GM21528 (cell line): ENCODE measurements around the gene PORCN.
A peak's percentile ranks its signal among the peaks of the same experiment; 100 is the strongest.

Source experiments
- ATAC-seq: cut with Tn5 transposase; IDR thresholded peaks from one replicate; pipeline ENCODE4 v1.9.1; 2021; ENCODE audit warnings: mild to moderate bottlenecking, moderate library complexity; ENCODE audit not compliant: unreplicated experiment, low FRiP score

PORCN gene

DNA sequence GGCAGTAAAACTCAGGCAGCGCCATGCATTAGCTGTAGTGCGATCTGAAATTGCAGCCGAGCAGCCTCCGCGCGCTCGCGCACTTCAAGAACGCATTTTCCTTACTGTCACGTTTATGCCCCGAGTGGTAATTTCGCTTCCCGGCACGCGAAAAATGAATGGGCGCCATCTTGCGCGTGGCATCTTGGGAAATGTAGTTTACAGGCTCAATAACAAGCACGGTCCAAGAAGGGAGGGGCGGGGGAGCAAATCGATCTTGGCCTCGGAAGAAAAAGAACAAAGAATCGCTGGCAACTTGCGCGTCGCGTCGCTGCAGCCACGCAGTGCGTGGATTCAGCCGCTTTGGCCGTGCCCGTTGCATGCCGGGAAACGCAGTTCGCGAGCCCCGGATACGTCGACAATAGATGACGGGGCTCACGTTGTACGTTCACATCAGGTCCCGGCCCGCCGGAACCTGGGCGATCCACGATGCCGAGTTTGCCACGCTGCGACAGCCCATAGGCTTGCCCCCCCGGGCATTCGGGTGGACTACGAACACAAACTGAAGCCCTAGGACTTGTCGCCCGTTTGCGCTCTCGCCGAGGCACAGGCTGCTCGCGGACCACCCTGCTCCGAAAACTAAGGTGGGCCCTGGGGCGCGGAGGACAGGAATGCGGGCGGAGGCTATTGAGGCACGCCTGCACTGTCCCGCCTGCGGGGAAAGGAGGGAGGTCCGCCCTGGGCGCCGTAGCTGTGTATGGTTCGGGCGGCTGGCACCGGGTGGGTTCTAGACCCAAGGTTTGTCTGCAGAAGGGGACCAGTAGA lies 32.8 kb upstream of the PORCN start, which contains the start of gene FTSJ1:
FTSJ1 (plus strand) TSS at position 426 of the 804 bp plus-strand sequence. CDS start 1,849 bp downstream, outside the sequence.
- ATAC-seq, result peak; percentile 90

GRCh38 chrX:48476919-48477318 lies 31.9 kb upstream of the PORCN start:
- no peak for ATAC-seq

- ATAC-seq, result no peak
These were observed 30.6 kb upstream of the PORCN start for GRCh38 chrX:48477960-48478755.

DNA sequence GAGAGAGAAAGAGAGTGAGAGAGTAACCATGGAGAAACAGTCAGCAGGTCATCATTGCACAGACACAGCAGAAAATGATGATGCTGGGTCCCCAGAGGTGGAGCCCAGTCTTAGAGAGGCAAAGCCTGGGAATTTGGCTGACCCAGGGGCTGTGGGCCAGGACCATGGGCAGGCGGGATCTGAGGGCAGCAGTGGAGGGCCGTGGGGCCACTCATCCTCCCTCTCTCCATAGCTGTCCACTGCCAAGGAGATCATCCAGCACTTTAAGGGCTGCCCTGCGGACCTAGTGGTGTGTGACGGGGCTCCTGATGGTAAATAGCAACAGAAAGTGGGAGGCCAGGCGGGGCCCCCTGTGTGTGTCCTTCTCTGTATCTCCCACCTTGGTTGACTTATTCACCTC lies 30.0 kb upstream of the PORCN start:
- ATAC-seq, result no peak

DNA sequence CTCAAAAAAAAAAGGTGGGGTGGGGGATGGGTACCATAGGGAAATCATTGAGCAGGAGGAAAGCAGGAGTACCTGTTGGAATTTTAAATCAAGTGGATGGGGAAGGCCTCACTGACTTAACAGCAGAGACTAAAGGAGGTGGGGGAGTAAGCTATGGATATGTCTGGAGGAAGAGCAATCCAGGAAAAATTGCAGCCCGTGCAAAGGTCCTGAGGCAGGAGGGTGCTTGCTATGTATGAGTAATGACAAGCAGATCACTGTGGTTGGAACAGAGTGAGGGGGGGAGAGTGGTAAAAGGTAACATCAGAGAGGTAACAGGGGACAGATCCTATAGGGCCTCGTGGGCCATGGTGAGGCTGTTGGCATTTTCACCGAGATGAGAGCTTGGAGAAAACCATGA lies 28.6 kb upstream of the PORCN start:
- ATAC-seq, result no peak

DNA sequence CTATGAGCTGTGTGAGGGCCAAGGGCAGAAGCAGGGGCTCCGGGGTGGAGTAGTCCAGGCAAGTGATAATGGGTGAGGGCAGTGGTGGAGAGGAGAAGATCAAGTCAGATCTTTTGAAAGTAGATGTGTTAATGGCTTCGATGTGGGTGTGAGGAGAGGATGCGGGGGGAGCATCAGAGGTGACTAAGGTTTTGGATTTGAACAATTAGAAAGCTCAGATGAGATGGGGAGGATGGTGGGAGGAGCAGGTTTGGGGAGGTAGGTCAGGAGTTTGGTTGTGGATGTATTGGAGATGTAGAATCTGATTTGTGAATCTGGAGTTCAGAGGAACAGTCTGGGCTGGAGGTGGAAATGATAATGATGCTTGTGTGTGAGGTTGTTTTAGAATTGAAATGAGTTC lies 28.2 kb upstream of the PORCN start:
- ATAC-seq, result no peak

DNA sequence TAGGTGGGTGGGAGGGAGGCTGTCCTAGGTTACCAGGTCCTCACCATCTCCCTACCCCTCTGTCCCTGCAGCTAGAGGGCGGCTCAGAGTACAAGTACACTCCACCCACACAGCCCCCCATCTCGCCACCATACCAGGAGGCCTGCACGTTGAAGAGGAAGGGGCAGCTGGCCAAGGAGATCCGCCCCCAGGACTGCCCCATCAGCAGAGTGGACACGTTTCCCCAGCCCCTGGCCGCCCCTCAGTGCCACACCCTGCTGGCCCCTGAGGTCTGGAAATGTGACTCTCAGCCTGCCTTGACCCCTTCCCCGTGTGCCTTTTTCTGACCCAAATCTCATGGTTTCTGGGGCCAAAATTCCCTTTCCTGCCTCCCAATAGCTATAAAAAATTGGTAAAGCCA lies 26.3 kb upstream of the PORCN start:
- no peak for ATAC-seq

DNA sequence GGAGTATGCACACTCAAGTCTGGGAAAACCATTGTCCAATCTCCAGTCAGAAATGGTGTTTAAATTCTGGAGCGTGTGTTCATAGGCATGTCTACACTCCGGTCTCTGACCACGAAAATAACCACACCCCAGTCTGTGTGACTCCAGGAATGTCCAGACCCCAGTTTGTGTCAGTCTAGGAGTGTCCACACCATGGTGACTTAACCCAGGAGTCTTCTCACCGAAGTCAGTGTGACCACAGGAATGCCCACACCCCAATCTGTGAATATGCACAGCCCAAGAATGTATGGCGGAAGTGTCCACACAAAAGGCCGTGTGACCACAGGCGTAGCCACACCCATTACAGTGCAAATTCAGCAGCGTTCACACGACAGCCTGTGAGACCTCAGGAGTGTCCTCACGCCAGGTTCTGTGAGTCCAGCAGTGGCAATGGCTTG lies 21.4 kb upstream of the PORCN start:
- ATAC-seq, result no peak

DNA sequence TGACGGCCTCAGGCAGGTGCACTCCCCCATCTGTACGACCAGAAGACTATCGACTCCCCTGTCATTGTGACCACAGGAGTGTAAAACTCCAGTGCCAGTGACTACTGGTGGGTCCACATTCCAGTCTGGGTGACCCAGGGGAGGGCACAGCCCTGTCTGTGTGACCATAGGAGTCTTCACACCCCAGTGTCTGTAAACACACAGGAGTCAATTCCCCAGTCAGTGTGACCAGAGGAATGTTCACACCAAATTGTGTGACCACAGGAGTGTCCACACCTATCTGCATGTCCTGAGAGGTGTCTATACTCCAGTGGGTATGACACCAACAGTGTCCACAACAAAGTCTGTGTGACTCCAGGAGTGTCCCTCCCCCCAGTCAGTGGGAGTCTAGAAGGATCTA lies 20.8 kb upstream of the PORCN start:
- no peak for ATAC-seq

DNA sequence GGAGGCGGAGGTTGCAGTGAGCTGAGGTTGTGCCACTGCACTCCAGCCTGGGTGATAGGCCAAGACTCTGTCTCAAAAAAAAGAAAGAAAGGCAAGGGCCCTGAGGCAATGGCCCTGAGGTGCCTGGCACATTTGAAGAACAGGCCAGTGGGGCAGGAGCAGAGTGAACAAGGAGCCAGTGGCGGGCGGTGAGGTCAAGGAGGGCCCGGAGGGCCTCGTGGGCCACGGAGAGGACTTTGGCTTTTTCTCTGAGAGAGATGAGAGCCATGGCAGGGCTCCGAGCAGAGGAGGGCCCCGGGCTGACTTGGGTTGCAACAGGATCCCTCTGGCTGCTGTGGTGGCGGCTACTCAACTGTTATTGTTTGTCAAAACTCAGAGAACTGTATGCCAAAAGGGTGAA lies 19.5 kb upstream of the PORCN start:
- no peak for ATAC-seq

GRCh38 chrX:48489892-48490291 lies 18.9 kb upstream of the PORCN start:
- ATAC-seq, result no peak

GRCh38 chrX:48490661-48491060 lies 18.1 kb upstream of the PORCN start:
- no peak for ATAC-seq

GRCh38 chrX:48491809-48492208 lies 17.0 kb upstream of the PORCN start:
- no peak for ATAC-seq

DNA sequence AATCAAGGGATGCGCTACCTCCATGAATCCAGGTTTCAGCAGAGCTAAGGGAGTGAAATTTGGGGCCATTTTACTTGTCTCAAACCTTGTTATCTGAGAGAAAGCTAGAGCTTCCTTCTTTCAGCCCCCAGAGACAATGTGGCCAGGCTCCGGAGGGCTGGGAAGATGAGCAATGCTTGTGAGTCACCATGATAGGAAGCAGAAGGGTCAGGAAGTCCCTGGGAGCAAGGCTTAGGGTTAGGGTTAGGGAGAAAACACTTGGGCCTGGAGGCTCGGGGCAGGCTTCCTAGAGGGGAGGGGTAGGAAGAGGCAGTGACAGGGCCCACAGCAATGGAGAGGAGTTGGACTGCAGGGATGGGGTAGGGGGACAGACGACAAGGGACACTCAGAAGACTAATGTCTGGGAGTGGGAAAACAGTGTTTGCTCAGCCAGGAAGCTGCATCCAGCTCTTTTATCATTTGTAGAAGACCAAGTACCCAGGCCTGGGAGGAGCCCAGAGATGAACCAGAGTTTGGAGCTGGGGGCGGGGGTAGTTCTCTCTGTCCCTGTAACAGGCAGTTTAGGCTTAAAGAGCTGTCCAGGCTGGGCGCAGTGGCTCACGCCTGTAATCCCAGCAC lies 16.4 kb upstream of the PORCN start:
- no peak for ATAC-seq

DNA sequence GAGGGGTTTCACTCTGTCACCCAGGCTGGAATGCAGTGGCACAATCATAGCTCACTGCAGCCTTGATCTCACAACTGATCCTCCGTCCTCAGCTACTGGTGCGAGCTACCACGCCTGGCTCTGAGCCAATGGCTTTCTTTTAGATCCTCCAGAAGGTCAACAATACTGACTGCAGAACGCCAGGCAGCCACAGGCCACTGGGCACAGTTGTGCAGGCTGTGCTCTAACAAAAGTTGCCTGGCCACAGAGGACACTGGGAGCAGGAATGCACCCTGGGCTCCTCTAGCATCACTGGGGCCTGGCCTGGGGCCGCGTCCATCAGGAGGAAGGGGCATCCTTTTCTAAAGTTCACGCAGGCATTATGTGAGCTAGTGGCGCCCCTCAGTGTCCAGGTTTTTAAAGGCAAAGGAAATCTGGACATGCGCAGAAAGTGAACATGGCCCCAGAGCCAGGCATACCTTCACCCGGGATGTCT lies 14.9 kb upstream of the PORCN start:
- no peak for ATAC-seq

- no peak for ATAC-seq
These were observed 12.1 kb upstream of the PORCN start for GRCh38 chrX:48496660-48497059.

- no peak for ATAC-seq
These were observed 10.9 kb upstream of the PORCN start for GRCh38 chrX:48497871-48498270.

DNA sequence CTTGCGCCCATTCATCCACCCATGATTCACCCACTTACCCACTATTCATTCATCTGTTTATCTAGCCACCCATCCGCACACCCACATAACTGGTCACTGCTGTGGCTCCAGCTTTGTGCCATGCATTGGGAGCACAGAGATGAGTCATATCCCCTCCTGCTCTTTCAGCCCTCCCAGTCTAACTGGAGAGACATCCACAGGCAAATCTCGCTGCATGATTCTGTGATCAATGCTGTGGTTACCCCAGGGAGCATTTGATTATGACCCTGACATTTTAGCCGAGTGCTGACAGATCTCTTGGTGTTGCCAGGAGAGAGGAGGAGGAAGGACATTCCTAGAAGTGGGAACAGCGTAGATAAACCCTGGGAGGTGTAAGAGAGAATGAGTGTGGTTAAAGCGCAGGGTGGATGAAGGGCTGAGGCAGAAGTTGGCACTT lies 10.4 kb upstream of the PORCN start:
- ATAC-seq, result no peak

DNA sequence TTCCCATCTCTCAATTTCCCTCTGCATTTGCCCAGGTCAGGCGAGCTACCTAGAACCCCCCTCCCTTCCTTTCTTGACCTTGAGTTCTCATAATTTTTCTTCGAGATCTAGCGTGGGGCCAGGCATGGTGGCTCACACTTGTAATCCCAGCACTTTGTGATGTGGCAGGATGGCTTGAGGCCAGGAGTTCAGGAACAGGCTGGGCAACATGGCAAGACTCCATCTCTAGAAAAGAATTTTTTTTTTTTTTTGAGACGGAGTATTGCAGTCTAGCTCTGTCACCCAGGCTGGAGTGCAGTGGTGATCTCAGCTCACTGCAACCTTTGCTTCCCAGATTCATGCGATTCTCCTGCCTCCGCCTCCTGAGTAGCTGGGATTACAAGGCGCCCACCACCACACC lies 4.5 kb upstream of the PORCN start:
- no peak for ATAC-seq

- no peak for ATAC-seq
These were observed 3.3 kb upstream of the PORCN start for GRCh38 chrX:48505481-48505880.

- no peak for ATAC-seq
These were observed 1.5 kb upstream of the PORCN start for GRCh38 chrX:48507246-48507645.
